GM18517 (cell line): ENCODE data around the gene FRY.
"Not testable (repeated sequence)": the region's sequence is repeated elsewhere in the genome, so short reads cannot be mapped to it uniquely, and the experiment has no call there.

Experiments
- ATAC-seq: cut with Tn5 transposase; IDR thresholded peaks from one replicate; pipeline ENCODE4 v1.9.1; 2021; ENCODE audit warnings: mild to moderate bottlenecking, moderate library complexity; ENCODE audit not compliant: unreplicated experiment

The FRY gene

GRCh38 chr13:32040052-32040642 is 8.6 kb downstream of the FRY start:
- no peak for ATAC-seq

DNA sequence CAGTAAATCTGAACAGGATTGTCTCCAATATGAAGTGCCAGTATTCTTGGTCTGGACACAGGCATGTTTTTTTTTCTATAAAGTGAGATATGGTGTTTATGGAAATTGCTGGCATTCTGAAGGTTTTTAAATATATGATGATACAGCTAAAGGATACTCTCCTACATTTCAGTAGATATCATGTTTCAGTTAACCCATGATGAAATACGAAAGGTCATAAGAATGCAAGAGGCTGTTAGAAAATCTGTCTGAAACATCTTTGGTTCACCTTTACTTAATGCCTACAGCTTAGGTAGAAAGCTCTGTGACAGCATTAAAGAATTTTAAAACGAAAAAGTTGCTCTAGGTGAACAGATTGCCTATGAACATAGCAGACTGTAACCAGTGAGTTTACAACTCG is 9.1 kb downstream of the FRY start:
- no peak for ATAC-seq

GRCh38 chr13:32041429-32041828 is 9.9 kb downstream of the FRY start:
- no peak for ATAC-seq

DNA sequence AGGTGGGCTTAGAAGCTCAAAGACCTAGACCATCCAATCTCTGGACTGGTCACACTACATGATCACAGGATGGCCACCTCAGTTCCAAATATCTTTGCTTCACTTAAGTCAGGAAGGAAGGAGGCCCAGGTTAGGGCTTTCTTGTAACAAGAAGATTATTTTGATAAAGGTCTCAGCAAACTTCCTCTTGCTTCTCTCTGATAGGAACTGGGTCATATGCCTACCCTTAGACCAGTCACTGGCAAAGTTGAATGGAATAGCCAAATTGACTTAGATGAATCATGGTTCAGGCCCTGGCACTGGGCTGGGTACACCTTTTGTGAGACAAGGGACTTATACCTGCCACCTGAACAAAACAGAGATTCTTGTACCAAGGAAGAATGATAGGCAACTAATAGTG is 11.0 kb downstream of the FRY start:
- ATAC-seq: no peak

DNA sequence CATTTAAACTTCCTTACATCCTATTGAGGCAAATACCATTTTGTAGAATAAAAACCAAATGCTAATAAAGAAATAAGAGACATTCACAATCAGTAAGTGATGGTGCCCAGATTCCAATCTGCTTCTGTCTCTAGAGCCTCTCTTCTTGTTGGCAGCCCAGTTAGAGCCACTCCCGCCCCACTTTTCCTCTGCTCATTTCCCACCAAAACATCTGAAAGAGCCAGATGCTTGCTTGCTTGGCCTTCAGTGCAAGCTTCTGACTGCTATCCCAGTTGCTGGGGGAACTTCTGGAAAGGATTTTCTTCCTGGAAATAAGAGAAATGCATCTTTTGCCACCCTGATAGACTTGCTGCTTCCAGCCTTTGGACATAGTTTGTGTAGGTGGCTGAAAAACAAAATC is 12.9 kb downstream of the FRY start:
- ATAC-seq: no peak

DNA sequence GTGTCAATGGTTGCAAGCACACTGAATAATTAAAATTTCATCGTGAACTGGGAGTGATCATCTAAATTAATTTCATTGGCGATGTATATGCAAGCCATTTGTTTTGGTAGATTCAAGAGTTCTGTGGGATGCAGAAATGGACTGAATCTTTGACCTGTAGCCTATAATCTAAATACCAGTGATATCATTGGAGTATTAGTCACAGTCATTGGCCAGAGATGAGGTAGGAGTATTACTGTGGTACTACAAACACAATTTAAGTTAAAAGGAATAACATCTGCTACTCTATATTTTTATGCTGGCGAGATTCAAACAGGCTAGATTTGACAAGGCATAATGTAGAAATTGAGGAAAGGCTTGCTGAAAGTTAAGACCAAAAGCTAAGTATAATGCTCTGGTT is 14.0 kb downstream of the FRY start:
- no peak for ATAC-seq

- no peak for ATAC-seq
Measured at GRCh38 chr13:32045982-32046785, 14.6 kb downstream of the FRY start.

GRCh38 chr13:32047088-32047487 is 15.5 kb downstream of the FRY start:
- no peak for ATAC-seq

DNA sequence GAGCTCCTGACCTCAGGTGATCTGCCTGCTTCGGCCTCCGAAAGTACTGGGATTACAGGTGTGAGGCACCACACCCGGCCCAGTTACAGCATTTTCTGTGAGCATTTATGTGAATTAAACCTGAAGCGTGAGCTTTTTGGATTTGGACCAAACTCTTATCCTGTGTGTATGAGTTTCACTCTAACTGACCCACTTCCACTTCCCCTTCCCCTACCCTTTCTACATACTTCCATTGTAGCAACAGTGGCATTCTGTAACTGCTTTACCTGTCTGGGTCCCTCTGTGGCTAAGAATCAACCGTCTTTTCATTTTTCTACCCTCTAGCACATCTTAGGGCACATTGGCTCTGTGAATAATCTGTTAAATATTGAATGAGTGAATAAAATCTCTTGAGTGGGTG is 16.2 kb downstream of the FRY start:
- ATAC-seq: no peak

DNA sequence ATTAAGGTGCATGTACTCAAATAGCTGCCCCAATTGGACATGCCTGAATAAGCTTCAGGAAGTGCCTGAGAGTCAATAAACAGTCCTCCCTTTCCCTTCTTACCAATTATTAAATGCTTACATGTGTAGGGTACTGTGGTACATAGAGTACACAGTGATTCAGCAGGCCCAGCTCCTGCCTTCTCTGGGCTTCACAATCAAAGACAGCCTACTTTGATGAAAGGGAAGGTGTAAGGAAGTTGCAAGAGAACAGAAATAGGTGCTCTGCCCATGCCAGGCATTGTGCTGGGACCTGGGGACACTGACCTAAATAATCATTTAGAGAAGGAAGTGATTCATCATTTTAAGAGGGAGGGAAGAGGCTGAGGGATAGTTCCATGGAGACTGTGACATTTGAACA is 17.2 kb downstream of the FRY start:
- ATAC-seq: no peak

DNA sequence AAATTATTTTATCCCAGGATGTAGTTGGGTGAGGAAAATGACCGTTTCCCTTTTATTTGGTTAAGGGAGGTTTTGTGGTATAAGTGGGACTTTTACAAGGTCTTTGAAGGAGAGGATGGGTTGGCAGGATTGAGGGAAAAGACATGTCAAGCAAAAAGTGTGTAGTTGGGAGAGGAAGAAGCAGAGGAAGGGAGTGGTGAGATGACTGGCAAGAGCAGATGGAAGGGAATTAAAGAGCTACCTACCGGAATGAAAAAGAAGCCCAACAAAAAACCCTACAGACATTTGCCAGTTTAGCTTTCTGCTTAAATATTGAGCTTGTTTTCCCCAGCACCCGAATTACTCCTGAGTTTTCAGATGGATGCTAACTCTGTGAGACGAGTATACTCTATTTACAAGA is 19.6 kb downstream of the FRY start:
- no peak for ATAC-seq

DNA sequence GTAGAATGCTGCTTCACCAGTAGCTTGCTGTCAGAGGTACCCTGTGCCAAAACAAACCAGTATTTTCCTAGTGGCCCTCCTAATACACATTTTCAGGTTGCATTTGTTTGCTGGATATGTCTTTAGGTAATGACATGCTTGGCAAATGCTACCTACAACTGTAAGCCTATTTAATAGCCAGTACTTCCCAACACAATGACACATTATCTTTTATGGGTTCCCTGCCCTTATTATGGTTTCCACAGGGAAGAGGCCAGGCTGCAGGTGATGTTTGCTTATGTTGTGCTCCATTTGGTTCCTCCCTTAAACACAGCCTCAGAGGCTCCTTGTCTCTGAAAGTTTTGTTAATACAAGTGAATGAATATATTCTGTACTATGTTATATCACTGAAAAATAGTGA is 24.7 kb downstream of the FRY start:
- ATAC-seq: no peak

DNA sequence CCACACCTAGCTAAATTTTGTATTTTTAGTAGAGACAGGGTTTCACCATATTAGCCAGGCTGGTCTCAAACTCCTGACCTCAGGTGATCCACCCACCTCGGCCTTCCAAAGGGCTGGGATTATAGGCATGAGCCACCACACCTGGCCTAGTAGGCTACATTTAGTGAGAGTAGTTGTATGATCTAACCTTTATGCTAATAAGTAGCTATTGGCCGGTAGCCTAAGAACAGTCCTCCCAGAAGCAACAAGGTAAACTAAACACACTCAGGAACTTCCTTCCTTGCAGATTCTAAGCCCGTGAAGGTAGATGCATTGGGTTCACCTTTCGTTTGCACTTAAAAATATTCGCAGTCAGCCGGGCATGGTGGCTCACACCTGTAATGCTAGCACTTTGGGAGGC is 25.8 kb downstream of the FRY start:
- not testable (repeated sequence) for ATAC-seq

GRCh38 chr13:32059511-32059984 is 28.0 kb downstream of the FRY start:
- ATAC-seq: no peak

DNA sequence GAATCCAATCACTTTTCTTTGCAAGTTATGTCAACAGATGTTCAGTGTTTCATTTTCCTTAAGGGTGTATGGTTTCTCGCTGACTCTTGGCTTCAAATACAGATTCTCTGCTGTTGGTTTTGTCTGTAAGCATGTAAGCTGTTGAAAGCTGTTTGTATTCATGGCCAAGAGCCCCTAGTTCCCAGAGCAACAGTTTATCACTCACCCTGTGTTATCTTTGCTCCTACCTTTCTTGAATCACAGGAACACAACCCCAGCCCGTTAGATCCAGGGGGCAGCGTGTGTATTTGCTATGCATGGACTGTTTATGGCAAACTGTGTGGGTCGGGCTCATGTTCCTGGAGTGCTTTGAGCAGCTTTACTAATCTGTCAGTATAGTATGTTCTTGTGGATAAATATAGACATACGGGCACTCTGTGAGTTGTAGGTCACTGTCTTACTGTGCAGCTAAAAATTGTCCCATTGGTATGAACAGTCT is 28.9 kb downstream of the FRY start:
- no peak for ATAC-seq

DNA sequence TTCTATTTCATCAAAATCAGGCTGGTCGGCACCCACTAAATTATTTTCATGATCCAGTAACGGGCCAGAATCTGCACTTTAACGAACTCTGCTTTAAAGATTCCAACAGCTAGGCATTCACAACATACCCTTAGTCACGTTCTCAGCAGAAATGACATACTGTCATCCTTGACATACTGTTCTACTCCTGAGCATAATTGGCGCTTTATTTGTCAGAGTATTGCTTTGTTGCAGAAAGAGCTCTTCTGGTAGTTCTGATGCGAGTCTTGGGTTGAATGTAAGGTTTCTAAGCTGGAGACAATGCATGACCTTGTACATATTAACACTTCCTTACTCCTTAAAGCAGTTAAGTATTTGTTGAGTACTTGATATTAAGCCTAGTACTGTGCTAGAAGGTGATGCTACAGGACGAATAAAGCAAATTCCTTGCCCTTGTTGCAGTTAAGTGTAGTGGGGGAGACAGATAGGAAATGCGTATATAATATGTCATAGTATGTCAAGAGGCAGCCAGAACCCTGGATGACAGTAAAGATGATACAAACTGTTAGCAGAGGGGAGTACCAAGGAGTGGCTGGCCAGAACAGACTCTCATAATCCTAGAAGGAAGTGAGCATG is 32.2 kb downstream of the FRY start:
- no peak for ATAC-seq

GRCh38 chr13:32067149-32067961 is 35.8 kb downstream of the FRY start:
- no peak for ATAC-seq

- ATAC-seq: no peak
Measured at GRCh38 chr13:32068255-32068654, 36.7 kb downstream of the FRY start.

- ATAC-seq: no peak
Measured at GRCh38 chr13:32073180-32073864, 41.7 kb downstream of the FRY start.

- ATAC-seq: no peak
Measured at GRCh38 chr13:32075170-32075851, 43.7 kb downstream of the FRY start.
